Cardiac muscle cell (in vitro differentiated cells and primary cell): ENCODE results near the gene CLTC. TPM values are rescaled to one million over a fixed set of nuclear protein-coding genes. Genes with fewer than 3 reads are reported as not detected.
A peak's percentile ranks its signal among the peaks of the same experiment; 100 is the strongest.

ENCODE experiments used
- DNase-seq, 2 donors: peaks; one replicate each; pipeline versions ENCODE4 v3.0.0 to v3.0.0-alpha.2; 2010 to 2017; ENCODE audit warnings: low read depth in 1 of 2, low spot score in 1 of 2
- H3K27ac ChIP-seq: fragments of 200-600 bp; sonication (generic); 2 replicates; pipeline ENCODE4 v1.5.1; 2016
- H3K27me3 ChIP-seq: fragments of 200-600 bp; sonication (generic); 2 replicates; pipeline ENCODE4 v1.6.0; 2016; ENCODE audit warnings: control low read depth
- H3K36me3 ChIP-seq: fragments of 200-600 bp; sonication (generic); 2 replicates; pipeline ENCODE4 v1.5.1; 2016; ENCODE audit warnings: control low read depth
- H3K4me1 ChIP-seq: fragments of 200-600 bp; sonication (generic); 2 replicates; pipeline ENCODE4 v1.8.1; 2017; ENCODE audit warnings: low read depth, mild to moderate bottlenecking, mixed run types
- H3K4me3 ChIP-seq: fragments of 200-600 bp; sonication (generic); 2 replicates; pipeline ENCODE4 v1.5.1; 2016; ENCODE audit warnings: mild to moderate bottlenecking
- H3K9me3 ChIP-seq: fragments of 200-600 bp; sonication (generic); 2 replicates; pipeline ENCODE4 v1.5.1; 2017; ENCODE audit warnings: low read depth, mild to moderate bottlenecking, control low read depth
- CTCF ChIP-seq: IDR thresholded peaks from 2 replicates; pipeline ENCODE4 v1.5.1; 2012; ENCODE audit warnings: low read depth, mild to moderate bottlenecking, low read length
- polyA plus RNA-seq: library from polyadenylated mRNA; unstranded; fragments of >200 nt; fragmentation: Nextera tagmentation; extraction: Ambion mirVana; gene quantifications from 2 replicates; pipeline ENCODE4 v1.2.1, GENCODE V29; 2016
- total RNA-seq: library from RNA; depleted of rRNA; stranded (reverse); fragments of >200 nt; gene quantifications from 2 replicates; pipeline ENCODE4 v1.2.3, GENCODE V29; 2016

The CLTC gene
- total and polyA plus RNA-seq, 2 experiments from 2014 or later, result 172 to 275 TPM

GRCh38 chr17:59695945-59696681 is 76.4 kb downstream of the CLTC start:
- DNase-seq, result peak in 1 of 2 donors; percentile 36
- peaks cover 59% of the 10 kb centered on the region for H3K36me3 ChIP-seq
- no peaks in the 10 kb centered on the region for H3K4me1 ChIP-seq
- H3K4me3 ChIP-seq, result no peak overlapping the region
- no peaks in the 10 kb centered on the region for H3K27me3 ChIP-seq
- H3K27ac ChIP-seq, result no peak overlapping the region
- TF ChIP-seq CTCF, result no peak
- H3K9me3 ChIP-seq, result no peaks in the 10 kb centered on the region

GRCh38 chr17:59696682-59697277 is 77.1 kb downstream of the CLTC start:
- H3K27ac ChIP-seq, result peak overlapping the region; percentile 42
- no peaks in the 10 kb centered on the region for H3K4me1 ChIP-seq
- no peak for DNase-seq
- H3K4me3 ChIP-seq, result no peak overlapping the region
- peaks cover 58% of the 10 kb centered on the region for H3K36me3 ChIP-seq
- no peaks in the 10 kb centered on the region for H3K9me3 ChIP-seq
- no peaks in the 10 kb centered on the region for H3K27me3 ChIP-seq
- TF ChIP-seq CTCF, result no peak

- Histone ChIP-seq H3K9me3 (no peaks in the 10 kb centered on the region), H3K4me1 (no peaks in the 10 kb centered on the region), H3K36me3 (peaks cover 48% of the 10 kb centered on the region), H3K4me3 (no peak overlapping the region), H3K27me3 (no peaks in the 10 kb centered on the region), H3K27ac (no peak overlapping the region)
- no peak for DNase-seq
- TF ChIP-seq CTCF, result no peak
Measured at GRCh38 chr17:59698143-59698542, 78.4 kb downstream of the CLTC start.

- H3K27ac ChIP-seq, result no peak overlapping the region
- no peaks in the 10 kb centered on the region for H3K9me3 ChIP-seq
- no peaks in the 10 kb centered on the region for H3K27me3 ChIP-seq
- no peak for DNase-seq
- no peaks in the 10 kb centered on the region for H3K4me1 ChIP-seq
- no peak for TF ChIP-seq CTCF
- no peak overlapping the region for H3K4me3 ChIP-seq
- peaks cover 39% of the 10 kb centered on the region for H3K36me3 ChIP-seq
Measured at GRCh38 chr17:59699218-59699617, 79.5 kb downstream of the CLTC start.

GRCh38 chr17:59699786-59700185 is 80.1 kb downstream of the CLTC start:
- no peak for TF ChIP-seq CTCF
- Histone ChIP-seq H3K36me3 (peaks cover 34% of the 10 kb centered on the region), H3K9me3 (no peaks in the 10 kb centered on the region), H3K4me3 (no peak overlapping the region), H3K27ac (no peak overlapping the region), H3K27me3 (no peaks in the 10 kb centered on the region), H3K4me1 (no peaks in the 10 kb centered on the region)
- no peak for DNase-seq
